WI38 (cell line): Measurements from ENCODE around the gene CPNE4.

Source experiments
- H3K4me3 ChIP-seq: 2 replicates; pipeline ENCODE4 v1.5.1; 2011; ENCODE audit warnings: low read depth, mild to moderate bottlenecking, control low read depth, low read length
- TF ChIP-seq, protein P1 (sequence below): IDR thresholded peaks from 2 replicates; pipeline ENCODE4 v1.5.1; 2012; ENCODE audit warnings: low read depth, mild to moderate bottlenecking, control low read depth, low read length

CPNE4 gene

DNA sequence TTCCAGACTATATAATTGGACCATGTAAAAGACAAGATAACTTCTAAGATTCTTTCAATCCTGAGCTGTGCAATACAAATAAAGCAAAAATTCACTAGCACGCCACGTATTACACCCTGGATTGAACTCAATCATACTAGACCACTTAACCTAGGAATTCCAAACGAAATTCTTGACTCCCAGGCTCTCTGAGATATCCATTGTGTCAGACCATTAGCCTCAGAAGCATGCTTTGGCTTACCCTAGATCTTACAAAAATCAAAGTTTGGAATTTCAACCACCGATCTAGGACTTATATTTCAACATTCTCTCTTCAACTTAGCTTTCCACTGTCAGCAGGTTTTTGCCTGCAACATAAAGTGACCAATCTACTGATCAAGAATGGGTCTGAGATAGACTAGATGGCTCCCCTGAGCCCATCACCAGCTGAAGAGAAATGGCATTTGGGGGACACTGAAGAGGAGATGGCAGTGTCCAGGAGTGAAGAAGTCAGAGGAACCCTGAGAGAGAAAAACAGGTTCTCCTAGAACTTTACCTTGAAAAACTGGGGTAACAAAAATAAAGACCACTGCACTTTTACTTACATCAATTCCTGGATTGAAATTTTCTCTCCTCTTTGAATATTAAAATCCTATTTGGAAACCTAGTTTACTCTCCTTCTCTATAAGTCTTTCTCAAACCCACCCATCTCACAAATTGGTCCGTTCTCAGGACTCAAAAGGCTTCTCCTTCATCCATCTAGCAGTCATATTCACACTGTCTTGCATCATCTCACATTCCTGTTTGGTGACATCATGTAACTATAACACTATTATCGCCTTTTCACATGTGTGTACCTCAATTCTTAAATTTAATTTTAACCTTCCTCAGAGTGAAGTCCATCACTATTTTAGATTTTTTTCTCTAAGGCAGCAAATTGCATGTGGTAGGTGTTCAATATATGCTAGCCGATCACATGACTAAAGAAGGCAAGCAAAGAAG, 18.5 kb downstream of the CPNE4 start:
- TF ChIP-seq, protein P1, sequence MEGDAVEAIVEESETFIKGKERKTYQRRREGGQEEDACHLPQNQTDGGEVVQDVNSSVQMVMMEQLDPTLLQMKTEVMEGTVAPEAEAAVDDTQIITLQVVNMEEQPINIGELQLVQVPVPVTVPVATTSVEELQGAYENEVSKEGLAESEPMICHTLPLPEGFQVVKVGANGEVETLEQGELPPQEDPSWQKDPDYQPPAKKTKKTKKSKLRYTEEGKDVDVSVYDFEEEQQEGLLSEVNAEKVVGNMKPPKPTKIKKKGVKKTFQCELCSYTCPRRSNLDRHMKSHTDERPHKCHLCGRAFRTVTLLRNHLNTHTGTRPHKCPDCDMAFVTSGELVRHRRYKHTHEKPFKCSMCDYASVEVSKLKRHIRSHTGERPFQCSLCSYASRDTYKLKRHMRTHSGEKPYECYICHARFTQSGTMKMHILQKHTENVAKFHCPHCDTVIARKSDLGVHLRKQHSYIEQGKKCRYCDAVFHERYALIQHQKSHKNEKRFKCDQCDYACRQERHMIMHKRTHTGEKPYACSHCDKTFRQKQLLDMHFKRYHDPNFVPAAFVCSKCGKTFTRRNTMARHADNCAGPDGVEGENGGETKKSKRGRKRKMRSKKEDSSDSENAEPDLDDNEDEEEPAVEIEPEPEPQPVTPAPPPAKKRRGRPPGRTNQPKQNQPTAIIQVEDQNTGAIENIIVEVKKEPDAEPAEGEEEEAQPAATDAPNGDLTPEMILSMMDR = no peak
- H3K4me3 ChIP-seq = no peak overlapping the region

DNA sequence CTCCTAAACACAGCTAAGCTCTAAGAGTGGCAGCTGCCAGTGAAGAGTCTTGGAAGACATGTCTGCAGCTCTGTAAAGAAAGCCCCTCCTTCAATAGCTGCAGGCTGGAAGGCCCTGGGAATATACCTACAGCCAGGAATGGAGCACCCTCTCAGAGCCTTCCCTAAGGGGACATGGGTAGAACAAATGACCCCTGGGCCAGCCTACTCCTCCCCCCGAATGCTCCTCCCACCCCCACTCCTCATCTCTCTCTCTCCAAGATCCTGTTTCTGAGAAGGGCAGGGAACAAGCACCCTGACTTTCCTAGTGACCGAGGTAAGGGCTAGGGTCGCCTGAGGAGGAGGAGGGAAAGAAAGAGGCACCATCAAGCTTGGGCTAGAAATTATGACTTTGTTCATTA, 20.7 kb downstream of the CPNE4 start:
- H3K4me3 ChIP-seq = no peak overlapping the region
- TF ChIP-seq, protein P1 = no peak

DNA sequence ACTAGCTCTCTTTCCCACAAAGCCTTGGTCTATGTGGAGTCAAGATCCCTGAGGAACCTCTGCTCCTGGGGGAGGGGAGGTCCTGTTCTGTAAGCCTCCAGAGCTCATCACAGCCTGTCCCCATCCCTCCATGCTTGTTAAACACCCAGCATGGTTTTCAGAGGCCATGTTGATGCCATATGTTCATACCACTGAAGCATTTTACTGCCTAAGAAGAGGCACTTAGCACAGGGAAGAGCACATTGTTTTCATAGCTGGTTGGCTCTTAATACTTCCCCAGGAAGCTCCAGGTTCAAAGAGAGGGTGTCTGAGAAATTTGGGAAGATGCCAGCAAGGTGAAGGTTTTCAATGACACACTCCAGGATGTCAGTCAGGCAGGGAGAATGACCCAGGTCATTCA, 25.6 kb downstream of the CPNE4 start:
- TF ChIP-seq, protein P1 = no peak
- H3K4me3 ChIP-seq = no peak overlapping the region

DNA sequence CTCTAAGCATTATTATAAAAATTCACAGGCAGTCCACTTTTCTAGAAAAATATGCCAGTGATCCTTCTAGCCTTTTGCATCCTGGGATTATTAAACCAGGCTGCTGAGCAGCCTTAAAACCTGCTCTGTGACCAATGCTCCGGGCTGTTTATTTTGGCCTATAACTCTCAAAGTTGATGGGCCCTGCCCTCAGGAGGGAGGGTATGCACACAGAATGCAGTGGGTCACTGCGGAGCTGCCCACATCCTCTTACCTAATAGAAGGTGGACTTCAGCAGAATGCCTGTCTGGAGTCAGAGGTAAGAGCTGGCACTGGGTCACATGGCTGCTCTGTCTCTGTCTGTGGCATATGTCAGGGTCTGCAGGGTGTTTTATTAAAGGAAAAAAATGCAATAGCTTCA, 26.0 kb downstream of the CPNE4 start:
- TF ChIP-seq, protein P1 = no peak
- no peak overlapping the region for H3K4me3 ChIP-seq

DNA sequence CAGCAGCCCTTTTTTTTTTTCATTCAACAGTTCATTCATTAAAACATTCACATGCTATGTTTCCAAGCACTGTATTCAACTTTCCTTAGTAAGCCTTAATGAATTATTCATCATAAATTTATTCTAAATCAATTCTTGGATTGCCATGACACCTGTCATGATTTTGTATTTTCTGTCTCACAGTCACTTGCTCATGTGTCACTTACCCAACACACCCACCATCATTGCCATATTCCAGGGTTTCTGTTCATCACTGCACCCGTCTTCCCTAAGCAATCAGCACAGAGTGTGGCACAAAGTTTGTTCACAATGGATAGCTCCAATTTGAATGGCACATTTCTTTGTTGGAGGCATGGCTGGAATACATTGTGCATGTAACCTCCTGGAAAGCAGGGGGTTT, 27.2 kb downstream of the CPNE4 start:
- H3K4me3 ChIP-seq = no peak overlapping the region
- TF ChIP-seq, protein P1 = no peak

DNA sequence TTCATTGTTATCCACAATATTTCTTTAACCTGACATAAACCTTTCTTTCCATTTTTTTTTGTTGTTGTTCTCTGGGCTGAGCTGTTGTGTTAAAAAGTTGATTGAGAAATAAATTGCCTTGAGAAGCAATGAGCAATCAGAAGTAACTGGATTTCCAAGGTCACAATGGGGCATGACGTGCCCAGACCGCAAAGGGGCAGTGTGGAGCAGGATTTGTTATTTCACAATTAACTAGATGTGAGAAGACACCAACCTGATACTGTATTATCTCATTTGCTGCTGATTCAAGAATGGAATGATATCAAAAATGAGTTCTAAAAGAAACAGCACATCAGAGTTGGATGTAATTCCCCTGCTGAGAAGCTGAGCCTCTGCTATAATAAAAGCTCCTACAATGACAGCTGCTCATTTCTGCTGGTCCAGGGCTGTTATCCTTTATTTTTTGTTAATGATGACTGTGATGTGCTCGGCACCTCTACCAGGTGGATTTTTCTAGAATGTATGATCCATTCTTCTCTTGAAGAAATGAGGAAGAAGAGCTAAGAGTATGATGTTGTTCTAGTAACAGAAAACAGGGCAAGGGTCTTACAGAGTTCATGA, 28.1 kb downstream of the CPNE4 start:
- TF ChIP-seq, protein P1 = peak; percentile 63
- H3K4me3 ChIP-seq = no peak overlapping the region

DNA sequence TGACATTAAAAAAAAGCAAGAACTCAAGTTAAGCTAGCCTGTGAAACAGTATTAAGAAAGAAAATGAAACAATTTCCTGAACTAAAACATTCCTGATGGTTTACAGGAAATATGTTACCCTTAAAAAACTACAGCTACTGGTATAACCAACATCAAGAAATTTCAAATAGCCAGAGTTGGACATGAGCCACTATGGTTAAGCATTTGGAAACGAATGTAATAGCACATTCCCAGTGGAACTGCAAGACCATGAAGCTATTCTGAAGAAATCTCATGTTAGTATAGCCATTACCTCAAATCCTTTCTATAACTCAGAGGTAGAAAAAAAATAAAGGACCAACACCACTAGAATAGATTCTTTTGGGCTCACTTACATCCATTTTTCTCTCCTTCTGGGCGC, 30.2 kb downstream of the CPNE4 start:
- no peak overlapping the region for H3K4me3 ChIP-seq
- TF ChIP-seq, protein P1 = no peak
